ENCODE results near the gene LPO.

The LPO gene

DNA sequence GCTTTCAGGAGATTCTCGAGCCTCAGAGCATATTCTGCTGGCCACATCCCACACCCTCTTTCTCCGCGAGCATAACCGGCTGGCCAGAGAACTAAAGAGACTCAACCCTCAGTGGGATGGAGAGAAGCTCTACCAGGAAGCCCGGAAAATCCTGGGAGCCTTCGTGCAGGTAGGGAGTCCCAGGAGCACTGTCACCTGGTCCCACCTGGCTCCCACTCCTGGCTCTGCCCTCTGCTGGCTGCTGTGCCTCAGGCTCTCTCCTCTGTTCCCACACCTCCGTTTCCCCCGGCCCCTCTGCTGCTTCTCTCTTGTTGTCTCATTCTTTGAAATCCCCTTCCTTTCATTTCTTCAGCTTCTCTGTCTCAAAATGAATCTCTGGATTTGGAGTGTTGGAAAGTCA is 16.4 kb downstream of the LPO start:
- no peak for FAIRE-seq
- TF ChIP-seq POLR2A (IDR thresholded peaks at IDR 0.05; ENCODE audit: low read depth, low read length) = no peak
- no peak for DNase-seq (ENCODE audit: insufficient read length, low spot score)

DNA sequence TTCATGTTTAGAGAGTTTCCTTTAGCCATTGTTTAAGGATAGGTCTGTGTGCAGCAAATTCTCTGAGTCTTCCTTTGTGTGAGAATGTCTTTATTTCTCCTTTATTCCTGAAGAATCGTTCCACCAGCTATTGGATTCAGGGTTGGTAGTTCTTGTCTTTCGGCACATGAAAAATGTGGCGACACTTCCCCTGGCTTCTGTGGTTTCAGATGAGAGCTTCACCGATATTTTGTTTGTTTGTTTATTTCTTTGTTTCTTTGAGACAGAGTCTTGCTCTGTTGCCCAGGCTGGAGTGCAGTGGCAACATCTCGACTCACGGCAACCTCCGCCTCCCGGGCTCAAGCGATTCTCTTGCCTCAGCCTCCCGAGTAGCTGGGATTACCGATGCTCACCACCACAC is 23.8 kb downstream of the LPO start:
- no peak for FAIRE-seq
- no peak for TF ChIP-seq POLR2A (IDR thresholded peaks at IDR 0.05; ENCODE audit: low read depth, low read length)
- DNase-seq (ENCODE audit: insufficient read length, low spot score) = no peak

DNA sequence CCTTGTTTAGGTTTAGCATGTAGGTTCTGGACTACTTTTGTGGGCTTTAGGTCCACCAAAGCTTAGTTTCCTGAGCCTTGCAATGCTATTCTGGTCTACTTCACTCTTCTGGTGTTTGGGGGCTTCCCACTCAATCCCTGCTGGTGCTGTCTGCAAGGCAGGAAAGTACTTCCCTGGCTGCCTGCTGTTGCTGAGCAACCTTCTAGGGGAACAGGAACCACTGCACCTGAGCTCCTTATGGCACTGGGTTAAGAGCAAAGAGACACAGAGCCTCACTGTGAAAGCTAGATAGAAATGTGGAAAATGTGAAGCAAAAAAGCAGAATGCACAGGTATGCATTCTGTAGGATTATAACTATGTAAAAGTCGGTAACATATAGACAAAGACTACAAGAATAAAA is 25.4 kb downstream of the LPO start:
- FAIRE-seq (no peak), DNase-seq (ENCODE audit: insufficient read length, low spot score) (no peak)
- TF ChIP-seq POLR2A (IDR thresholded peaks at IDR 0.05; ENCODE audit: low read depth, low read length) = no peak

DNA sequence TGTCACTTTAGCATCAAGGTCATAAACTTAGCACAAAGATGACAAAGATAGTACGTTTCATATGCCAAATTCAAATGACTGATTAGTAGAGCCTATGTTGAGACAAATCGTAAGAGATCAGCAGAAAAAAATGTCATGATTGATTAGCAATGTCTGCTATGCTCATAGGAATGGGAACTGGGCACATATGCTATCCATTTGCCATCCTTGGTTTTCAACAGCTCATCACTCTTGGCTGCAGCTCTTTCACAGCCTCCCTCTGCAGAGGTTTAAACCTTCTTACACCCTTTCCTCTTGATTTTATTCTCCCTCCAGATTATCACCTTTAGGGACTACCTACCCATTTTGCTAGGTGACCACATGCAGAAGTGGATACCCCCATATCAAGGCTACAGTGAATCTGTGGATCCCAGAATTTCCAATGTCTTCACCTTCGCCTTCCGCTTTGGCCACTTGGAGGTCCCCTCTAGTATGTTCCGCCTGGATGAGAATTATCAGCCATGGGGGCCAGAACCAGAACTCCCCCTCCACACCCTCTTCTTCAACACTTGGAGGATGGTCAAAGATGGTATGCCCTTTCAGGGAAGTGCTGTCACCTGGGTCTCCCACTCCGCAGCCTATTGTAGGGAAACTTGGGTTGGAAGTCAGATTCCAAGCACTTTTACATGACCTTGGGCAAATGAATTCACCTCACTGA is 26.2 kb downstream of the LPO start:
- no peak for TF ChIP-seq POLR2A (IDR thresholded peaks at IDR 0.05; ENCODE audit: low read depth, low read length)
- no peak for DNase-seq (ENCODE audit: insufficient read length, low spot score)
- FAIRE-seq = no peak

DNA sequence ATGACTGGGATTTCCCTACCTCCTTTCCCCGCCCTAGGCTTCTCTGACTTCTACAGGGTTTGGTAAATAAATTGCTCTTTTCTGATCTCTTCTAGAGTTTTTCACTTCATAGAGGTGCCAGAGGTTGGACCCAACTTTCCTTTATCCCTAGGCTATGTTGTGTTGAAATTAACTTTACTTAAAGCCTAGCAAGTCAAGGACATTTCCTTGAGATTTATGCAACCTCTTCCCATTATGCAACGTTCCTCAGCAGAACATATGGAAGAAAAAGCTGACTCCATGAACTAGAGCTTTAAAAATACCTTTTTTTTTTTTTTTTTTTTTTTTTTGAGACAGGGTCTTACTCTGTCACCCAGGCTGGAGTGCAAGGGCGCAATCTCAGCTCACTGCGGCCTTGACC is 26.9 kb downstream of the LPO start:
- DNase-seq (ENCODE audit: insufficient read length, low spot score) (no peak), FAIRE-seq (no peak)
- TF ChIP-seq POLR2A (IDR thresholded peaks at IDR 0.05; ENCODE audit: low read depth, low read length) = no peak

DNA sequence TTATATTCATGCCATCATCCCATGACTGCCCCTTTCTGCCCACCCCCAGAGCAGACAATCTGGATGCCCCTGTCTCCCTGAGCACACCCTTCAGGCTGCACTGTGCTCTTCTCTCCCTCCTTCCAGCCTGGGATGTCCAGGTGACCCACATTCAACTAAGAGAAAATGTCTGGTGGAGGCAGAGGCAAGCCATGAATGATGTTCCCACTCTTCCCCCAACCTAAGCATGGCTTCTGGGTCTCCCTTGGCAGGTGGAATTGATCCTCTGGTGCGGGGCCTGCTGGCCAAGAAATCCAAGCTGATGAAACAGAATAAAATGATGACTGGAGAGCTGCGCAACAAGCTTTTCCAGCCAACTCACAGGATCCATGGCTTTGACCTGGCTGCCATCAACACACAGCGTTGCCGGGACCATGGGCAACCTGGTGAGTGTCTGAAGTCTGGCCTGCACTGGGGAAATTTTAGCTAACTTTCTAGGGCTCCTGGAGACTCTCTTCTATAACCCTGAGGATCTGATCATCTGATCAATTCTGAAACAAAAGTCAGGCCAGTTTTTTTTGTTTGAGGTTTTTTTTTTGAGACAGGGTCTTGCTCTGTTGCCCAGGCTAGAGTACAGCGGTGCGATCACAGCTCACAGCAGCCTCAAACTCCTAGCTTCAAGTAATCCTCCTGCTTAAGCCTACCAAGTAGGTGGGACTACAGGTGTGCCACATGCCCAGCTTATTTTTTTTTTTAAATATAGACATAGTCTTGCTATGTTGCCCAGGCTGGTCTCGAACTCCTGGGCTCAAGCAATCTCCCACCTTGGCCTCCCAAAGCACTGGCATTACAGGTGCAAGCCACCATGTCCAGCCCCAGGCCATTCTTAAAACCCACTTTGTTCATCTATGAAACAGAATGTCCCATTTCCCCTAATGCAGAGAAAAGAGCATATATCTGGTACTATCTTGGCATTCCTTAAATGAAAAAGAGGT is 27.8 kb downstream of the LPO start:
- DNase-seq (ENCODE audit: insufficient read length, low spot score) (no peak), FAIRE-seq (no peak)
- no peak for TF ChIP-seq POLR2A (IDR thresholded peaks at IDR 0.05; ENCODE audit: low read depth, low read length)

DNA sequence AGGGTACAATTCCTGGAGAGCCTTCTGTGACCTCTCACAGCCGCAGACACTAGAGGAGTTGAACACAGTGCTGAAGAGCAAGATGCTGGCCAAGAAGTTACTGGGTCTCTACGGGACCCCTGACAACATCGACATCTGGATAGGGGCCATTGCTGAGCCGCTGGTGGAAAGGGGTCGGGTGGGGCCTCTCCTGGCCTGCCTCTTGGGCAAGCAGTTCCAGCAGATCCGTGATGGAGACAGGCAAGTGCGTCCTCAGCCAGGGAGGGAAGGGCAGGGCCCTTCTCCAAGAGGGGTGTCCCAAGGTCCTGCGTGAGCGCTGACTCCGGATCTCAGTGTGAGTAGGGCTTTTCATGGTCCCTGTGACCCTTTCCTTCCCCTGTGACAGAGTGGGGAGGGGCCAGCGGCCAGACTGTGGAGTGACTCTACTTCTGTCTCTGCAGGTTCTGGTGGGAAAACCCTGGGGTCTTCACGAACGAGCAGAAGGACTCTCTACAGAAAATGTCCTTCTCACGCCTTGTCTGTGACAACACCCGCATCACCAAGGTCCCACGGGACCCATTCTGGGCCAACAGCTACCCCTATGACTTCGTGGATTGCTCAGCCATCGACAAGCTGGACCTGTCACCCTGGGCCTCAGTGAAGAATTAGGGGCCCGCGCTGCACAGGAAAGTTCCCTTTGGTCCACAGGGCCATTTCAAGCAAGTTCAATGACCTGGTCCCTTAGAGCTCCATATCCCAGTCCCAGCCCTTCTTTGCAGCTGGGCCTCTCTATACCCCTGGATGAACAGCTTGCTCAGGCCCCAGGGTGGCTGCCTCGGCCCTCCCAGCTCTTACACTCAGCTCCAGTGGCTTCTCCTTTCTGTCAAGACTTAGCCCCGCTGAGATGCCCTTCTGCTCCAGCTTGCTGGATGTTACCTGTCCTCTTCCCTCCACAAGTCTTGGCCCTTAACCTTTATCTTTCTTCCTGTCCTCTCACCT is 29.3 kb downstream of the LPO start:
- no peak for TF ChIP-seq POLR2A (IDR thresholded peaks at IDR 0.05; ENCODE audit: low read depth, low read length)
- no peak for FAIRE-seq
- no peak for DNase-seq (ENCODE audit: insufficient read length, low spot score)

DNA sequence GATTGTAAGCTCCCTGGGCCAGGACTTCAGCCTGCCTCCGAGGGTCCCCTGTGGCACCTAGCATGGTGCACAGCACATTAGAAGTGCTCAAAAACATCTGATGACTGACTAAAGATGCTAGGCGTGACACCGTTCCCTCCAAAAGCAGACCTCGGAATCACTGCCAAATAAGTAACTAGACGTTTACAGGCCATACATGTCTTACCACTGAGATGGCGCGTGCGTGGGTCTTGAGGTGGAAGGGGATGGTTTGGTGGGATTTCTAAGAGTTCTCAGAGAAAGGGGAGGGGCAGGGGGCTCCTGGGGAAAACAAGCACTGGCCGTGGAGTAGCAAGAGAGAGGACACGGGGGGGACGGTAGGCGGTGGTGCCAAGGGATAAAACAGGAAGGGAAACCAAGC is 29.9 kb downstream of the LPO start:
- TF ChIP-seq POLR2A (IDR thresholded peaks at IDR 0.05; ENCODE audit: low read depth, low read length) = no peak
- DNase-seq (ENCODE audit: insufficient read length, low spot score) (no peak), FAIRE-seq (no peak)

DNA sequence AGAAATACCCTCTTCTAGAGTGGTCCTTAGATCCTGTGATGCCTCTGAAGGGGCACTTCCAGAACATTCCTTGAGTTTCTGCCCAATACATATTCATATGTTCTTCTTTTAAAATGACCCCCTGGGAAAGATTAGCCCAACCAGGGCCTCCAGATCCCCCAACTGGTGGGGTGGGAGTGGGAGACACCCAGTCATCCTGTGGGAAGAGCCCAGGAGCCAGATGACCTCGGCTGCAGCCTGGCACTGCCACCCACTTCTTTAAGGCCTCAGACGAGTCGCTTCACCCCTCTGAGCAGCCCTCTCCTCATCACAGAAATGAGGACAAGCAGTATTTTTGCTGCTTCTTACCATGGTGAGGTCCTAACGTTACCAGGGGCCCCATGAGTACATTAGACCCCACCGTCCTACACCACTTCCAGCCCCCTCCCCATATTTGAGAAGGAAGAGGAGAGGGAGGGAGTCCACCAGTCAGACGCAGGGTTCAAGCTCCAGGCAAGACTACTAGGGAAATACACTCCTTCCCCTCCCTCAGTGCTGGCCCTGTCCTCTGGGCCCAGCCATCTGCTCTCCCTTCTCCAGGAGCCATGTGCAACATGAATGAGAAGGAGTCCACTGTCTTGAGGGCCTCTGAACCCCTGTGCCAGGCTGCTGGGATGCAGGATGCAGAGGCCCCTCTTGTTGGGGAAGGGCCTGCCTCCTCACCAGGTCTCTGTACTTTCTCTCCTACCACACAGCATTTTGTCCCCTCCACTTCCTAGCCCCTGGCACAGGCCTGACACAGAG is 30.6 kb downstream of the LPO start:
- no peak for DNase-seq (ENCODE audit: insufficient read length, low spot score)
- no peak for FAIRE-seq
- no peak for TF ChIP-seq POLR2A (IDR thresholded peaks at IDR 0.05; ENCODE audit: low read depth, low read length)

DNA sequence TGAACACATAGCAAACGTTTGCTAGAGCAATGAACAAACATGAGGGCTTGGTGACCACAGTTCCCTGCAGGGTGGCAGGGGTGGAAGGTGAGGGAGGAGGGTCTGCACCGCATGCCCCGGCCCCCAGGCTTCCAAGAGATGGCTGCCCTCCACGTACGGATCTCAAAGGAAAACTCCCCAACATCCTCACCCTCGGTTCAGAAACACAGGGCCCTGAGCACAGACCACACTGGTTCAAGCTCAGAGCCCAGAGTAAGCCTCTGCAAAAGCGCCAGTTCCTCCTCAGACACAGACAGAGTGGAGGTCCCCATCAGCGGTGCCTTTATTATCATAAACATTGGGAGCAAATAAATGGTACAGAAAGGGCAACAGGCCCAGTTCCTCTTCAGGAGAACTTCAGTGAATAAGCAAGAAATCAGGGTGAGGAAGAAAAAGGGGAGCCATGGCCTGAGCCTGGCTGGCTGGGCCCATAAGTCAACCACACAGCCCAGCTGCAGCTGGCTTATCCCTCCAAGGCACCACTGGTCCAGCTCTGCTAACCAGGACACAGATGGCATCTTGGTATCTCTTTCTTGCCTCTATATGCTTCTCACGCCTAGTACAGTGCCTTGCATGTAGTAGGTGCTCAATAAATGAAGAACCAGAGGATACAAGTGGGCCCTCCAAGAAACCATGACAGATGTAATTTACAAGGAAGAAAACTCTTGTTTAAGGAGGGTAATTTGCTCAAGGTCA is 31.3 kb downstream of the LPO start:
- no peak for DNase-seq (ENCODE audit: insufficient read length, low spot score)
- no peak for FAIRE-seq
- no peak for TF ChIP-seq POLR2A (IDR thresholded peaks at IDR 0.05; ENCODE audit: low read depth, low read length)

DNA sequence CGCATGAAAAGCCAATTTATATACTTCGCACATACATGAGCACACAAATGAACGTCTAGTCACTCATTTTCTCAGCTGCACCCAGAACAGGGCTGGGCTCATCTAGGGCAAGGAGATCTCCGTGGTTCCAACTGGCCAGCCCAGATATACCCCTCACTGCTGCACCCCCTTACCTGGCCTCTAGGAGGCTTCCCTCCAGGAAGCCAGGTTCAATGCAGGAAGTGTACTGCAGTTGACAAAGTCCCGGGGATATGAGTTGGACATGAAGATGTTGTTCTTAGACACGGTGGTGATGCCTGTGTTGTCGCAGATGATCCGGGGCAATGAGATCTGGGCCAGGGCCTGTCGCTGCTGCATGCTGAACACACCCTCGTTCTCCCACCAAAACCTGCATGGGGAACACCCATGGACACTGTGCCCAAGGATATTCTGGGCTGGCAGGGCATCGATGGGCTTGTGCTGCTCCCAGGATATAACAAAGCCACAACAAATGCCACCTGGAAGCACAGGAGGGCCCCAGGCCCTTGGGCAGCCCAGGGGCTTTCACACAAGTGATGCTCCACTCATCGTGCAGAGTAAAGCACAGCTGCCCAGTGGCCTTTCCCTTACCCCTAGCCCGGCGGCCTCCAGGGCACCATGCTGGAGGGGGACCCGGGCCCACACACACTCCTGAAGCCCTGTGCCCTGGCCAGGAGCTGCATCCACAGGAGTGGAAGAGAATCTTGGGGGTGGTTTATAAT is 32.3 kb downstream of the LPO start:
- no peak for DNase-seq (ENCODE audit: insufficient read length, low spot score)
- TF ChIP-seq POLR2A (IDR thresholded peaks at IDR 0.05; ENCODE audit: low read depth, low read length) = no peak
- FAIRE-seq = no peak
